ENCODE data around the gene ST3GAL6.

ST3GAL6 gene

DNA sequence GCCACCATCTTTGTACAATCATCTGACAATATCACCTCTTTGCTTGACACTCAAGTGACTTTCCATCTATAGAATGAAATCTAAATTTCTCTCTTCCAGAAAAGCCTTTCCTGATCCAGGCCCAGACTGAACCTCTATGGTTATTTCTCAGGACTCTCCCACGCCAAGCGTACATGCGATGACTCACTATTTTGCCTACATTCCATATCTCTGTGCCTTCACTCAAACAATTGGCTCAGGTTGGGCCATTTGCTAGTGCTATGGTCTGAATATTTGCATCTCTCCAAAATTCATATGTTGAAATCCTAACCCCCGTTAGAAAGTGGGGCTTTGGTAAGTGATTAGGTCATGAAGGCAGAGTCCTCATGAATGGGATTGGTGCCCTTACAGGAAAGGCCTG, 43.9 kb downstream of the ST3GAL6 start:
- H3K9ac ChIP-seq (ENCODE audit: low read length): no peak overlapping the region
- TF ChIP-seq, protein P1, sequence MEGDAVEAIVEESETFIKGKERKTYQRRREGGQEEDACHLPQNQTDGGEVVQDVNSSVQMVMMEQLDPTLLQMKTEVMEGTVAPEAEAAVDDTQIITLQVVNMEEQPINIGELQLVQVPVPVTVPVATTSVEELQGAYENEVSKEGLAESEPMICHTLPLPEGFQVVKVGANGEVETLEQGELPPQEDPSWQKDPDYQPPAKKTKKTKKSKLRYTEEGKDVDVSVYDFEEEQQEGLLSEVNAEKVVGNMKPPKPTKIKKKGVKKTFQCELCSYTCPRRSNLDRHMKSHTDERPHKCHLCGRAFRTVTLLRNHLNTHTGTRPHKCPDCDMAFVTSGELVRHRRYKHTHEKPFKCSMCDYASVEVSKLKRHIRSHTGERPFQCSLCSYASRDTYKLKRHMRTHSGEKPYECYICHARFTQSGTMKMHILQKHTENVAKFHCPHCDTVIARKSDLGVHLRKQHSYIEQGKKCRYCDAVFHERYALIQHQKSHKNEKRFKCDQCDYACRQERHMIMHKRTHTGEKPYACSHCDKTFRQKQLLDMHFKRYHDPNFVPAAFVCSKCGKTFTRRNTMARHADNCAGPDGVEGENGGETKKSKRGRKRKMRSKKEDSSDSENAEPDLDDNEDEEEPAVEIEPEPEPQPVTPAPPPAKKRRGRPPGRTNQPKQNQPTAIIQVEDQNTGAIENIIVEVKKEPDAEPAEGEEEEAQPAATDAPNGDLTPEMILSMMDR (IDR thresholded peaks at IDR 0.05; ENCODE audit: low read length): no peak
- no peak for TF ChIP-seq EZH2 (IDR thresholded peaks at IDR 0.05; ENCODE audit: borderline replicate concordance, low read length)
- no peaks in the 10 kb centered on the region for H3K9me3 ChIP-seq (ENCODE audit: low read length)
- H3K27ac ChIP-seq (ENCODE audit: low read depth, low read length, poor library complexity, severe bottlenecking): no peak overlapping the region
- H3K4me3 ChIP-seq (ENCODE audit: low read depth, low read length, poor library complexity, severe bottlenecking): no peak overlapping the region
- no peak overlapping the region for H2AFZ ChIP-seq (ENCODE audit: low read length)
- H3K4me2 ChIP-seq (ENCODE audit: low read length): no peak overlapping the region
- no peaks in the 10 kb centered on the region for H4K20me1 ChIP-seq (ENCODE audit: insufficient read depth, low read length)
- no peaks in the 10 kb centered on the region for H3K36me3 ChIP-seq (ENCODE audit: insufficient read depth, low read length)
- no peaks in the 10 kb centered on the region for H3K4me1 ChIP-seq (ENCODE audit: insufficient read depth, low read length, severe bottlenecking)
- H3K9me2 ChIP-seq (ENCODE audit: low read depth, low read length): no peaks in the 10 kb centered on the region
- no peaks in the 10 kb centered on the region for H3F3A ChIP-seq (ENCODE audit: insufficient read depth, low read length)
- no peaks in the 10 kb centered on the region for H3K79me2 ChIP-seq (ENCODE audit: insufficient read depth, low read length)
- H3K27me3 ChIP-seq (ENCODE audit: insufficient read depth, low read length): no peaks in the 10 kb centered on the region

- Histone ChIP-seq H3K36me3 (ENCODE audit: insufficient read depth, low read length) (no peaks in the 10 kb centered on the region), H3K27ac (ENCODE audit: low read depth, low read length, poor library complexity, severe bottlenecking) (no peak overlapping the region), H3K9ac (ENCODE audit: low read length) (no peak overlapping the region)
These were observed 44.4 kb downstream of the ST3GAL6 start for GRCh38 chr3:98807561-98807960.

DNA sequence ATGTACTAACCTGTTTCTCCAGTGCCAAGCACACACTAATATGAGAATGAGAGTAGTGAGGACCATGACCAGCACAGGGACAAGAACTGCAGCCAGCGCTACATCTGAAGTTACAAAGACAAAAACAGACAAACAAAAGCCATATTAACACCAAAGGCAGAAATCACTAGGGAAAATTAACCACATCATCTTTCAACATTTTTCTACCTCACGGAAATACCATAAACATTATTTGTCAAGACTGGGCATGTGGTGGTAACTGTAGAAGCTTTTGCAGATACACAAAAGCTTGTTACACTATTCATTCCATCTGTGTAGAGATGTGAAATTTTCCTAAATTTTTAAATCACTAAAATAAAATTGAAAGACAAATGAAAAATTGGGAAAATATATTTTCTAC, 44.9 kb downstream of the ST3GAL6 start:
- Histone ChIP-seq H3K27ac (ENCODE audit: low read depth, low read length, poor library complexity, severe bottlenecking) (no peak overlapping the region), H3K4me1 (ENCODE audit: insufficient read depth, low read length, severe bottlenecking) (no peaks in the 10 kb centered on the region), H3F3A (ENCODE audit: insufficient read depth, low read length) (no peaks in the 10 kb centered on the region), H3K27me3 (ENCODE audit: insufficient read depth, low read length) (no peaks in the 10 kb centered on the region), H3K9ac (ENCODE audit: low read length) (no peak overlapping the region), H3K9me2 (ENCODE audit: low read depth, low read length) (no peaks in the 10 kb centered on the region), H3K4me3 (ENCODE audit: low read depth, low read length, poor library complexity, severe bottlenecking) (no peak overlapping the region), H3K4me2 (ENCODE audit: low read length) (no peak overlapping the region), H4K20me1 (ENCODE audit: insufficient read depth, low read length) (no peaks in the 10 kb centered on the region), H3K36me3 (ENCODE audit: insufficient read depth, low read length) (no peaks in the 10 kb centered on the region), H2AFZ (ENCODE audit: low read length) (no peak overlapping the region), H3K9me3 (ENCODE audit: low read length) (no peaks in the 10 kb centered on the region), H3K79me2 (ENCODE audit: insufficient read depth, low read length) (no peaks in the 10 kb centered on the region)
- TF ChIP-seq, protein P1 (IDR thresholded peaks at IDR 0.05; ENCODE audit: low read length): no peak
- no peak for TF ChIP-seq EZH2 (IDR thresholded peaks at IDR 0.05; ENCODE audit: borderline replicate concordance, low read length)

More at GRCh38 chr3:98807561-98807960, 44.4 kb downstream of the ST3GAL6 start:
- no peaks in the 10 kb centered on the region for H3K4me1 ChIP-seq (ENCODE audit: insufficient read depth, low read length, severe bottlenecking)
- H3K4me2 ChIP-seq (ENCODE audit: low read length): no peak overlapping the region
- no peak overlapping the region for H2AFZ ChIP-seq (ENCODE audit: low read length)
- H3K79me2 ChIP-seq (ENCODE audit: insufficient read depth, low read length): no peaks in the 10 kb centered on the region
- no peaks in the 10 kb centered on the region for H3K27me3 ChIP-seq (ENCODE audit: insufficient read depth, low read length)
- TF ChIP-seq, protein P1 (IDR thresholded peaks at IDR 0.05; ENCODE audit: low read length): no peak
- TF ChIP-seq EZH2 (IDR thresholded peaks at IDR 0.05; ENCODE audit: borderline replicate concordance, low read length): no peak
- no peaks in the 10 kb centered on the region for H4K20me1 ChIP-seq (ENCODE audit: insufficient read depth, low read length)
- no peaks in the 10 kb centered on the region for H3K9me3 ChIP-seq (ENCODE audit: low read length)
- no peaks in the 10 kb centered on the region for H3F3A ChIP-seq (ENCODE audit: insufficient read depth, low read length)
- no peaks in the 10 kb centered on the region for H3K9me2 ChIP-seq (ENCODE audit: low read depth, low read length)
- no peak overlapping the region for H3K4me3 ChIP-seq (ENCODE audit: low read depth, low read length, poor library complexity, severe bottlenecking)
